Loucy (cell line): ENCODE results near the gene MYOM1.

Experiments used
- H2AFZ ChIP-seq: fragments of 200-600 bp; sonication (generic); 2 replicates; pipeline ENCODE4 v1.6.0; 2016; ENCODE audit warnings: antibody characterized with exemption, mild to moderate bottlenecking, low read length, moderate library complexity
- H3F3A ChIP-seq: fragments of 200-600 bp; 2 replicates; pipeline ENCODE4 v1.6.0; 2016; ENCODE audit warnings: antibody characterized with exemption, low read depth, mild to moderate bottlenecking
- H3K27me3 ChIP-seq: fragments of 200-600 bp; sonication (generic); 2 replicates; pipeline ENCODE4 v1.6.1; 2014; ENCODE audit warnings: low read length, mild to moderate bottlenecking; ENCODE audit not compliant: insufficient read depth, poor library complexity, severe bottlenecking
- H3K36me3 ChIP-seq: fragments of 200-600 bp; sonication (generic); 2 replicates; pipeline ENCODE4 v1.6.1; 2016; ENCODE audit warnings: low read length; ENCODE audit not compliant: insufficient read depth
- H3K4me1 ChIP-seq: fragments of 200-600 bp; sonication (generic); 2 replicates; pipeline ENCODE4 v1.5.1; 2014; ENCODE audit warnings: low read length, mild to moderate bottlenecking; ENCODE audit not compliant: insufficient read depth, poor library complexity, severe bottlenecking
- H3K4me2 ChIP-seq: fragments of 200-600 bp; sonication (generic); 2 replicates; pipeline ENCODE4 v1.6.0; 2014; ENCODE audit warnings: antibody characterized with exemption, low read length, low read depth, mild to moderate bottlenecking; ENCODE audit not compliant: poor library complexity, severe bottlenecking
- H3K4me3 ChIP-seq: fragments of 200-600 bp; sonication (generic); 2 replicates; pipeline ENCODE4 v1.5.1; 2014; ENCODE audit warnings: low read length, mild to moderate bottlenecking, mixed read lengths; ENCODE audit not compliant: poor library complexity, severe bottlenecking
- H3K79me2 ChIP-seq: fragments of 200-600 bp; sonication (generic); 2 replicates; pipeline ENCODE4 v1.6.1; 2014; ENCODE audit warnings: low read length; ENCODE audit not compliant: insufficient read depth
- H3K9ac ChIP-seq: fragments of 200-600 bp; sonication (generic); 2 replicates; pipeline ENCODE4 v1.6.0; 2014; ENCODE audit warnings: mild to moderate bottlenecking, low read depth, low read length, moderate library complexity; ENCODE audit not compliant: poor library complexity, severe bottlenecking
- H3K9me2 ChIP-seq: fragments of 200-600 bp; sonication (generic); replicated peaks from 2 replicates; pipeline ENCODE4 v1.6.1; 2016; ENCODE audit warnings: low read depth, low read length, mixed read lengths
- H3K9me3 ChIP-seq: fragments of 200-600 bp; sonication (generic); 2 replicates; pipeline ENCODE4 v1.6.1; 2014; ENCODE audit warnings: mild to moderate bottlenecking, antibody characterized with exemption, low read length, low read depth; ENCODE audit not compliant: insufficient read depth
- H4K20me1 ChIP-seq: fragments of 200-600 bp; sonication (generic); 2 replicates; pipeline ENCODE4 v1.6.0; 2014; ENCODE audit warnings: antibody characterized with exemption, low read length, mild to moderate bottlenecking; ENCODE audit not compliant: insufficient read depth, poor library complexity, severe bottlenecking
- CTCF ChIP-seq: fragments of 200-600 bp; sonication (generic); conservative IDR thresholded peaks from 2 replicates; pipeline ENCODE4 v1.5.1; 2014; ENCODE audit warnings: mild to moderate bottlenecking, antibody characterized with exemption, low read length
- EZH2phosphoT487 ChIP-seq: fragments of 200-600 bp; IDR thresholded peaks from 2 replicates; pipeline ENCODE4 v1.6.1; 2018; ENCODE audit warnings: antibody characterized with exemption, mild to moderate bottlenecking, moderate library complexity, borderline replicate concordance

MYOM1 gene

GRCh38 chr18:3110034-3110752, 109.6 kb downstream of the MYOM1 start:
- Histone ChIP-seq H3K9me3 (no peaks in the 10 kb centered on the region), H3K36me3 (no peaks in the 10 kb centered on the region), H3K4me3 (no peak overlapping the region), H3K79me2 (no peaks in the 10 kb centered on the region), H3K4me1 (no peaks in the 10 kb centered on the region), H2AFZ (no peak overlapping the region), H3F3A (no peaks in the 10 kb centered on the region), H3K9ac (no peak overlapping the region), H4K20me1 (no peaks in the 10 kb centered on the region), H3K9me2 (no peaks in the 10 kb centered on the region), H3K4me2 (no peak overlapping the region), H3K27me3 (no peaks in the 10 kb centered on the region)
- TF ChIP-seq CTCF (no peak), EZH2phosphoT487 (no peak)

- Histone ChIP-seq H3K4me2 (no peak overlapping the region), H3K4me1 (no peaks in the 10 kb centered on the region), H4K20me1 (no peaks in the 10 kb centered on the region), H3F3A (no peaks in the 10 kb centered on the region), H3K4me3 (no peak overlapping the region), H3K9me2 (no peaks in the 10 kb centered on the region), H3K36me3 (no peaks in the 10 kb centered on the region), H3K9ac (no peak overlapping the region), H2AFZ (no peak overlapping the region), H3K27me3 (no peaks in the 10 kb centered on the region), H3K79me2 (no peaks in the 10 kb centered on the region), H3K9me3 (no peaks in the 10 kb centered on the region)
- TF ChIP-seq EZH2phosphoT487 (no peak), CTCF (no peak)
Measured at GRCh38 chr18:3107740-3108151, 112.0 kb downstream of the MYOM1 start.

GRCh38 chr18:3104190-3105054, 115.3 kb downstream of the MYOM1 start:
- H3K27me3 ChIP-seq = no peaks in the 10 kb centered on the region
- no peaks in the 10 kb centered on the region for H4K20me1 ChIP-seq
- H3K9me3 ChIP-seq = no peaks in the 10 kb centered on the region
- no peak overlapping the region for H3K4me3 ChIP-seq
- no peaks in the 10 kb centered on the region for H3K79me2 ChIP-seq
- no peaks in the 10 kb centered on the region for H3K36me3 ChIP-seq
- no peak overlapping the region for H3K4me2 ChIP-seq
- no peak overlapping the region for H3K9ac ChIP-seq
- no peak overlapping the region for H2AFZ ChIP-seq
- TF ChIP-seq CTCF (no peak), EZH2phosphoT487 (no peak)
- no peaks in the 10 kb centered on the region for H3K9me2 ChIP-seq
- H3F3A ChIP-seq = no peaks in the 10 kb centered on the region
- no peaks in the 10 kb centered on the region for H3K4me1 ChIP-seq
